ENCODE measurements around the gene SPOCD1. TPM values are rescaled to one million over a fixed set of nuclear protein-coding genes. Genes with fewer than 3 reads are reported as not detected.
A peak's percentile ranks its signal among the peaks of the same experiment; 100 is the strongest.
"Not testable (repeated sequence)": the region's sequence is repeated elsewhere in the genome, so short reads cannot be mapped to it uniquely, and the experiment has no call there.

Gene SPOCD1
- polyA plus RNA-seq, 3 donors, result 0.04 to 0.45 (median 0.31) TPM

GRCh38 chr1:31830065-31830464 is 14.2 kb upstream of the SPOCD1 start:
- no peak for DNase-seq (ENCODE audit: low read depth in 3 of 3, low spot score in 2 of 3)

- no peak for DNase-seq (ENCODE audit: low read depth in 3 of 3, low spot score in 2 of 3)
Measured at GRCh38 chr1:31828926-31829690, 13.3 kb upstream of the SPOCD1 start.

- DNase-seq (ENCODE audit: low read depth in 3 of 3, low spot score in 2 of 3), result no peak
Measured at GRCh38 chr1:31828341-31828740, 12.5 kb upstream of the SPOCD1 start.

DNA sequence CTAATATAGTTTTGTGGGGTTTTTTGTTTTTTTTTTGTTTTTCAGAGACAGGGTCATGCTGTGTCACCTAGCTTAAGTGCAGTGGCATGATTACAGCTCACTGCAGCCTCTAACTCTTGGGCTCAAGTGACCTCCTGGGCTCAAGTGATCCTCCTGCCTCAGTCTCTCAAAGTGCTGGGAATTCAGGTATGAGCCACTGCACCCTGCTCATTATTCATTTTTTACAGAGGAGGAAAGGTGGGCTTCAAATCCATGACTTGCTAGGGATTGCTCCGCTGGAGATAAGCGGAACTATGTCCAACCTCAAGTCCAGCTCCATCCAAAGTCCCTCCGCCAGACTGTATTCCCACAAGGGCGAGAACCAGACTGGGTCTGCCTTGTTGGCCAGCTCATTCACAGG is 8.0 kb upstream of the SPOCD1 start:
- DNase-seq (ENCODE audit: low read depth in 3 of 3, low spot score in 2 of 3), result no peak

DNA sequence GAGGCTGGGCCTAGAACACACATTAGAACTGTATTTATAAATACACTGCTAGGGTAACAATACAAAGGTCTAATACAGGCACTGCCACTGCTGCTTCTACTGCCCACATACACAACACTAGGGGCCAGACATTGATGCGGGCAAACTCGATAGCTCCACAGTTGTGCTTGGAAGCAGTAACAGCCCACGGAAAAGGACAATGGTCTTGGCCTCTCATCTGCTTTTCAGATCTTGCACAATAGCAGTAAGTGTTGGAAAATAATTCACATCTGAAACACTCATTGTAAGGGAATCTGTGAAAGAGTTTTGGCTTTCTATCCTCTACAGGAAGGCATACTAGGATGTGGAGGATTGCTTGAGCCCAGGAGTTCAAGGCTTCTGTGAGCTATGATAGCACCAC is 6.9 kb upstream of the SPOCD1 start:
- DNase-seq (ENCODE audit: low read depth in 3 of 3, low spot score in 2 of 3), result no peak

- DNase-seq (ENCODE audit: low read depth in 3 of 3, low spot score in 2 of 3), result not testable (repeated sequence)
Measured at GRCh38 chr1:31820196-31820595, 4.4 kb upstream of the SPOCD1 start.

- DNase-seq (ENCODE audit: low read depth in 3 of 3, low spot score in 2 of 3), result no peak
Measured at GRCh38 chr1:31818206-31818605, 2.4 kb upstream of the SPOCD1 start.

DNA sequence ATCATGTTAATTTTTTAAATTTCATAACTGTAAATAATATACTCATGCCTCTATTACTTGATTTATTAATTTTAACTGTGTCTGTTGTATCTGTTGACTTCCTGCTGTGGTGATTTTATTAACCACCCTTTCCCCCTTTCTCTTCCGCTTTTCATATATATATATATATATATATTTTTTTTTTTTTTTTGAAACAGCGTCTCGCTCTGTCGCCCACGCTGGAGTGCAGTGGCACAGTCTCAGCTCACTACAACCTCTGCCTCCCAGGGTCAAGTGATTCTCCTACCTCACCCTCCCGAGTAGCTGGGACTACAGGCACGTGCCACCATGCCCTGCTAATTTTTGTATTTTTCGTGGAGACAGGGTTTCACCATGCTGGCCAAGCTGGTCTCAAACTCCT is 1.1 kb upstream of the SPOCD1 start:
- not testable (repeated sequence) for DNase-seq (ENCODE audit: low read depth in 3 of 3, low spot score in 2 of 3)

- DNase-seq (ENCODE audit: low read depth in 3 of 3, low spot score in 2 of 3), result not testable (repeated sequence)
Measured at GRCh38 chr1:31816501-31816900, 679 bp upstream of the SPOCD1 start.

DNA sequence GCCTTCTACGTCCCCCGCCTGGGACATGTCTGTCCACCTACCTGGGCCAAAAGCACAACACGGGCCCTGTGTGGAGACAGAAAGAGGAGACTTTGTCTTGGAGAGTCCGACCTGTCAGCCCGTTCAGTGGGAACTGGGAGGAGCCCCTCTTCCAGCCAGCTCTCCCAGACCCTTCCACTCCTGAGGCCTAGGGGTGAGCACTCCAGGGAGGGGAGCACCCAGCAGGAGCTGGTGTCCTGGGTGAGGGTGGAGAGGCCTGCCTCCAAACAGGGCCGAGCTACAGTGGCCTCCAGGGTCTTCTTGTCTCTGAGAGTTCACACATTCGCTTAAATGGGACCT is 546 bp downstream of the SPOCD1 start:
- no peak for DNase-seq (ENCODE audit: low read depth in 3 of 3, low spot score in 2 of 3)

DNA sequence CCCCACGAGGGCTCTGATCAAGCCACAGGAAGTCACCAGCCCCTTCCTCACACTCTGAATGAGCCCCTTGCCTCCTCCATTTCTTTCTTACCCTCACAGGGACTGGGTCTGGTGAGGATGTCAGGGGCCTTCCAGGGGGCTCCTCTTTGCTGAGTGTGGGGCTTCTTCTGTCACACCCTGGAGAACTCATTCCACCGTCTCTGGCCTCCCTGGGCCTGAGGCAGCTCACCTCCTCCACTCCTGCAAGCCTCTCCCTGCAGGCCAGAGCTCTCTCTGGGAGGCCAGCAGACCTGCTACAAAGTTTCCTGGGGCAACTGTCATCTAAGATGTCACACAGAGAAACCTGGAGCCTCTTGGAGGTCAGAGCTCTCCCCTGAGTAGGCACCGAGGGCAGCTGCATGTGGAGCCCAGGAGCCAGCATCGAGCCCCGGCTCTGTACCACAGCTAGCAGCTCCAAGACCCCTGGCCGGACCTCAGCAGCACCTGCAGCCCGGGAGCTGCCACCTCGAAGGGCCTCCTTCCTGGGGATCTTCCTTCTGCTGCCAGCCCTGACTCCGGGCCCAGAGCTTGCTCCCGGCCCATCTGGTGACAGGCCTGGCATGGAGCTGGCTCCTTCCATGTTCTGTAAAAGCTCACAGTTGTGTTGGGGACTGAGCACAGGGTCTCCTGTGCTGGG is 1.1 kb downstream of the SPOCD1 start:
- DNase-seq (ENCODE audit: low read depth in 3 of 3, low spot score in 2 of 3), result no peak

GRCh38 chr1:31814041-31814511 is 1.7 kb downstream of the SPOCD1 start:
- no peak for DNase-seq (ENCODE audit: low read depth in 3 of 3, low spot score in 2 of 3)

DNA sequence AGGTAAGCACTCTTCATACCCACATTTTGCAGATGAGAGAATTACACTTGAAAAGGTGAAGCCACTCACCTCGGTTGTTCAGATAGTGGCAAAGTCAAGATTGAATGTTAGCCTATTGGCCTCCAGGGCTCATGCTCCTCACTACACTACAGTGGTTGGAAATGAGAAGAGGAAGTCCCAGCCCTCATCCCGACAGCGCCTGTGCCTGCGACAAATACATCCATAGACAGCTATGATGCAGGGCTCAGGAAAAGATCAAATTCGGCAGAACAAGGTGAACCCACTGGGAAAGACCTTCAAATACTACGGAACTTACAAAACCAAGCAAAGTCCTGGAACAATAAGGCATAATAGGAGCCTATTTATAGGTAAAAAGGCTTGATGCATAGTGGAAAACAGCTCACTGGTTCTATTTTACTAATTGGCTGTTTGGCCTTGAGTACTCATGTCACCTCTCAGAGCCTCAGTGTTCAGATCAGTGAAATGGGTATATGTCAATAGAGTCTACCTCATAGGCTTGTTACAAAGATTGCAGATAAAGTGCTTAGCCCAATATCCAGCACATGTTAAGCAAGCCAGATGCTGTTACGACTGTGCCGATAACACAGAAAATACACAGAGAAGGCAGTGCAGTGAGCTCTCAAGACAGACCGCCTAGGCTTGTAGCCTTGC is 3.5 kb downstream of the SPOCD1 start:
- DNase-seq (ENCODE audit: low read depth in 3 of 3, low spot score in 2 of 3), result no peak

GRCh38 chr1:31811605-31812004 is 4.2 kb downstream of the SPOCD1 start:
- peak; percentile 20 to 46 (median 25) for DNase-seq (ENCODE audit: low read depth in 3 of 3, low spot score in 2 of 3)

GRCh38 chr1:31809698-31810097 is 6.1 kb downstream of the SPOCD1 start:
- DNase-seq (ENCODE audit: low read depth in 3 of 3, low spot score in 2 of 3), result no peak

GRCh38 chr1:31807273-31808048 is 8.4 kb downstream of the SPOCD1 start:
- no peak for DNase-seq (ENCODE audit: low read depth in 3 of 3, low spot score in 2 of 3)

- DNase-seq (ENCODE audit: low read depth in 3 of 3, low spot score in 2 of 3), result no peak
Measured at GRCh38 chr1:31805318-31805717, 10.5 kb downstream of the SPOCD1 start.

- DNase-seq (ENCODE audit: low read depth in 3 of 3, low spot score in 2 of 3), result no peak
Measured at GRCh38 chr1:31804098-31804497, 11.7 kb downstream of the SPOCD1 start.

DNA sequence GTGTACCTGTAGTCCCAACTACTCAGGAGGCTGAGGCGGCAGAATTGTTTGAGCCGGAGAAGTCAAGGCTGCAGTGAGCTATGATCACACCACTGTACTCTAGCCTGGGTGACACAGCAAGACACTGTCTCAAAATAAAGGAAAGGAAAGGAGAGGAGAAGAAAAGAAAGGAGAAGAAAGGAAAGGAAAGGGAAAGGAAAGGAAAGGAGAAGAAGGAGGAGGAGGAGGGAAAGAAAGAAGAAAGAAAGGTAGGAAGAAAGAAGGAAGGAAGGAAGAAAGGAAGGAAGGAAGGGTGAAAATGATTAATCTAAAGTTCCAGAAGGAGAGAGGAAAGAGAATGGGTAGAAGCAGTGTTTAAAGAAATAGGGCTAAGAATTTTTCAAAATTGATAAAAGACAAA is 12.2 kb downstream of the SPOCD1 start:
- no peak for DNase-seq (ENCODE audit: low read depth in 3 of 3, low spot score in 2 of 3)

GRCh38 chr1:31802190-31803150 is 13.4 kb downstream of the SPOCD1 start:
- DNase-seq (ENCODE audit: low read depth in 3 of 3, low spot score in 2 of 3), result no peak
